GM08714 (cell line): ENCODE data around the gene RAB11FIP3.
"Not testable (repeated sequence)": the region's sequence is repeated elsewhere in the genome, so short reads cannot be mapped to it uniquely, and the experiment has no call there.

Experiments
- H3K4me3 ChIP-seq: fragments of 200-500 bp; sonication (Bioruptor generic); 2 replicates; pipeline ENCODE4 v1.5.1; 2014; ENCODE audit warnings: mild to moderate bottlenecking, low read length, inconsistent platforms
- ZNF274 ChIP-seq: IDR thresholded peaks from 2 replicates; pipeline ENCODE4 v1.6.1; 2012; ENCODE audit warnings: mild to moderate bottlenecking, low read depth, low read length

Gene RAB11FIP3

DNA sequence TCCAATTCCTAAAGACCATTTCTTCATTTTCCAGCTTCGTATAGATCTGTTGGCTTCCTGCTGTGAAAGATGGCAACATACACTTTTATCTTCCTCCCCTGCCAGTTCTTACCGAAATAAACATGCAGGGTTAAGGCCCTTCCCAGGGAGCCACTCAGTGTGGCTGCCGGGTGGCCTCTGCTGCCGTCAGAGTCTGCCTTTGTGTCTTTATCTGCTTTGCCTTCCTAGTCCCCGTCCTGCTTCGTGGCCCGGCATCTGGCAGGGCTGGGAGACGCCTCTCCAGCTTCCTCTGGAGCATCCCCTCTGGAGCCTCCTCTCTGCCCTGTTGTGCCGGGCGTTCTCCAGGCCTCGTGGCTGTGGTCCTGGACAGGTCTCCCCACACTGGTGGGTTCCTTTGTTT, 71.8 kb downstream of the RAB11FIP3 start:
- H3K4me3 ChIP-seq = no peak overlapping the region
- TF ChIP-seq ZNF274 = no peak

DNA sequence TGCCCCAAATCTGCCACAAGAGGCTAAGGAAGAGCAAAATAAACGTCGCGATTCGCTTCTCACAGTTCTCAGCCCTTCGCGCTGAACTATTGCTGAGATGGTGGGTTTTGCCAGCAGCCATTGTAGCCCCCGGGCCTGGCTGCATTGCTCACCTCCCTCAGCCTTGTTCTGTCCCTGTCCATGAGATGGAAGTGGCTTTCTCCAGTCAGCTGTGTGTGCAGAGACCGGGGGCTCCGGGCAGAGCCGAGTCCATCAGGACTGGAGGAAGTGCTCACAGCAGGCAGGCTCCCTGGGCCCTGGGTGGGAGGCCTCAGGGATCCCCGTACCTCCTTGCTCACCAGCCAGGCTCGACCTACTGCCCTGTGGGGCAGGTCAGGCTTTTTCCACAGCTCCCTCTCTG, 74.5 kb downstream of the RAB11FIP3 start:
- no peak for TF ChIP-seq ZNF274
- H3K4me3 ChIP-seq = no peak overlapping the region

DNA sequence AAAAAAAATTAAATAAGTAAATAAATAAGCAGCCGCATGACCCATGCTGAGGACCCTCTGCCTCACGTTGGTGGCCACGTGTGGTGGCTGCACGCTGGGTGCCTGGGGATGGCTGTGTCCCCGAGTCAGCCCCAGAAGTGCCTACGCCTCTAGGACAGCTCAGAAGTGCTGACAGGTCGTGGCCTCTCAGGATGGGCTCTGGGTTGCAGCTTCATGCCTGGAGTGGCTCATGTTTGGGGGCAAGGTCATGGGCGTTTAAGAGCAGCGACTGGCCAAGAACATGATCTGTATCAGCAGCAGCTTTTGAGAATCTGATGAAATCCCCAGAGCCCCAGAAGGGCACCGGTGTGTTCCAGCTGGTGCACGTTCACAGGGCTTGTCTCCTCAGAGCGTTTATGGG, 75.3 kb downstream of the RAB11FIP3 start:
- H3K4me3 ChIP-seq = no peak overlapping the region
- no peak for TF ChIP-seq ZNF274

DNA sequence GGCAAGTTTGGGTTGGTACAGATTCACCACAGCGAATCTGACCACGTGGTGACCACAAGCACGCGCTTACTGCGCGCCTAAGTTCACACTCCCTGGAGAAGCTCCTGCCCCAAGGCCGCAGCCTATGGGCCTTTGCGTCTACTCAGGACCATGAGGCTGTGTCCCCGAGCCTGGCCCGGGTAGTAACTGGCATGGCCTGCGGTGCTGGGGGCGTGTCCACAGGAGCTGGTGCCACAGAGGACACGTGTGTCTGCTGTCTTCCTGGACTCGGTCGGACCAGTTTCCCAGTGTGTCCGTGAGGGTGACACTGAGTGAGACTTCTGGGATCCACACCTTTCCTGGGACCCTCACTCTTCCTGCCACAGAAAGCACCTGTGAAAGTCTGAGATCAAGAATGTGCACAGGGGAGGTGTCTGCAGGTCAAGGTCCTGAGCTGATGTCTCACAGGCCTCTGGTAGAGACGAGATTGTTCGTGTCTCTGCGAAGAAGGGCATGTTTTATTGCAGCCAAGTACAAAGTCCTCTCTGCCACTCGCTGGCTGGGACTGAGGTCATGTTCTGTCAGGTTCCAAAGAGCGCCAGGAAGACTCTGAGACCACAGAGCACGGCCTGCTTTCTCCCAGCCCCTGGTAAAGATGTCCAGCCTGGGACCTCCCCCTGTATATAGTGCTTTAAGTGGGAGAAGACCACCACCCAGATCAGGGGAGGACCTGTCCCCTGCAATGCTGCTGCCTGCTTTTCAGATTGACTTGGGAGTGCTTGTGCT, 76.9 kb downstream of the RAB11FIP3 start:
- TF ChIP-seq ZNF274 = no peak
- H3K4me3 ChIP-seq = no peak overlapping the region

DNA sequence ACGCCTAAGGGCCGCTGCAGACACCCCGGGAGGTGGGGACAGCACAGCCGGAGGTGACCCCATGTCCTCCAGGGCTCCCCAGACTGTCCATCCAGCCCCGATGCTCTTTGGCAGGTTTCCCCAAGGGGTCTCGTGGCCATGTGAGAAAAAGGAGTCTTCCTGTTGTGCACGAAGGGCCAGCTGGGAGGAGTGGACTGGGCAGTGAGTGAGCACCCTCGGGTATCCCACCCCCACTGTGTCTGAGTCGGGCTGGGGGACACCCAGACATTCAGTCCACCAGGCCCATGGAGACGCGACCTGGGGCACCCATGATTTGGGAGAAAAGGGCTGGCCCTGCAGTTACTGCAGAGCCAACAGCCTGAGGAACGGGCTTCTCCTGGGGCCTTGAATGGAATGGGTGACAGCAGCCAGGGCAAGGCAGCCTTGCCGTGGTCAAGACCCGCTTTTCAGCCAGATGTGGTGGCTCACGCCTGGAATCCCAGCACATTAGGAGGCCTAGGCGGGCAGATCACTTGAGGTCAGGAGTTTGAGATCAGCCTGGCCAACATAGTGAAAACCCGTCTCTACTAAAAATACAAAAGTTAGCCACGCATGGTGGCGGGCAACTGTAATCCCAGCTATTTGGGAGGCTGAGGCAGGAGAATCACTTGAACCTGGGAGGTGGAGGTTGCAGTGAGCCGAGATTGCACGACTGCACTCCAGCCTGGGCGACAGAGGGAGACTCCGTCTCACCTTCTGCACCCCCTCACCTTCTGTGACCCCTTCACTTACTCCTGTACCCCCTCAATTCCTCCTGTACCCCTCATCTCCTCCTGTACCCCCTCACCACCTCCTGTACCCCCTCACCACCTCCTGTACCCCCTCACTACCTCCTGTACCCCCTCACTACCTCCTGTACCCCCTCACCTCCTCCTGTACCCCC, 78.0 kb downstream of the RAB11FIP3 start:
- TF ChIP-seq ZNF274 = no peak
- no peak overlapping the region for H3K4me3 ChIP-seq

DNA sequence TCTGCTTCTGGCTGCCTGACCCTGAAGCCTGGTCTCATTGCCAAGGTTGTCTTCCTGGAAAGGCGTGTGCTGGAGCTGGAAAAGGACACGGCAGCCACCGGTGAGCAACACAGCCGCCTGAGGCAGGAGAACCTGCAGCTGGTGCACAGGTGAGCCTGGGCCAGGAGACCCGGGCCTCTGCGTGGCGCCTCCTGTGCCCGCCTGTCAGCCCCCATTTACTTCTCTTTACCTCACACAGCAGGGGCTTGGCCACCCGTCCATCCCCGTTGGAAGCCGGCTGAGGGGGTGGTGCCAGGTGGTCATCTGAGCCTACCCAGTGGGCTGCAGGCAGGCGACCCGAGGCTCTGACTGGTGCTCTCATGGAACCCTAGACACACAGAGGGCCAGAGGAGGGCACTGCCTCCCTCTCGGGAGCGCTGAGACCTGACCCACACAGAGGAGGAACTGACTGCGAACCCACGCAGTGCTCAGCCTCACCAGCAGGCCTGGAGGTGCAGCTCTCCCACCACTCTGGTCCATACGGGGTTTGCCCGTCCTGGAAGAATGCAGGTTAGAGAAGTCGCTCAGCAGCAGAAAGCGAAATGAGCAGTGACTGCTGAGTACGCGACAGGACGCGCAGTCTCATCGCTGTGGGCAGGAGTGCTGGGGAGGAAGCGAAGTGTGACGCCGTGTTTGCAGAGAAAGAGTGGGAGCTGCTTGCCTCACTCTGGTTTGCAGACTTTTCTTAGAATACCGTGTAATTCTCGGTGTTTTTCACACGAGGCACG, 80.2 kb downstream of the RAB11FIP3 start:
- TF ChIP-seq ZNF274 = no peak
- no peak overlapping the region for H3K4me3 ChIP-seq

DNA sequence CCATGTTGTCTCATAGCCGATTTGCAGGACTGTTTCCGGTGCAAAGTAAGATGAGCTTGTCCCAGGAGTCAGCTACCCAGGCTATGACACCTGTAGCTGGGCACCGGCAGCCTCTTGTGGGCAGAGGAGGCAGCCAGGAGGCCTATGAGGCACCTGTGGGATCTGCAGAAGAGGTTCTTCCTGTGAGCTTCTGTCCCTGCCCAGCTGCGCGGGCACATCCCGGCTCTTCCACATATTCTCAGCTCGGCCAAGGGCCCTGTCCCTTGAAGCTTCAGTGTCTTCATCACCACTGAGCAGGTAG, 80.7 kb downstream of the RAB11FIP3 start:
- no peak for TF ChIP-seq ZNF274

DNA sequence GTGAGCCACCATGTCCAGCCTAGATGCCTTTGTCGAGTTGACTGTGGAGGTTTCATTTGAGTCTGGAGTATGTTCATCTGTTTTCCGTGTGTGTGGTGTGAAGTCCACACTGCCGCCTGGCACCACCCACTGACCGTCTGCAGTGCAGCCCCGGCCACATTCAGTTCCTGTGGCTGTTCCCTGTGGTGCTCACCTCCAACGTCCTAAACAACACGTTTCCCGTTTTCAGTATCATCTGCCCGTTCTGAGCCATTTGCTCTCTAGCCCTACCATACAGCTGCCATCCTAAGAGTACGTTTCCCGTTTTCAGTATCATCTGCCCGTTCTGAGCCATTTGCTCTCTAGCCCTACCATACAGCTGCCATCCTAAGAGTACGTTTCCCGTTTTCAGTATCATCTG, 82.1 kb downstream of the RAB11FIP3 start:
- not testable (repeated sequence) for H3K4me3 ChIP-seq

More for the DNA sequence above, 80.7 kb downstream of the RAB11FIP3 start:
- H3K4me3 ChIP-seq = no peak overlapping the region

DNA sequence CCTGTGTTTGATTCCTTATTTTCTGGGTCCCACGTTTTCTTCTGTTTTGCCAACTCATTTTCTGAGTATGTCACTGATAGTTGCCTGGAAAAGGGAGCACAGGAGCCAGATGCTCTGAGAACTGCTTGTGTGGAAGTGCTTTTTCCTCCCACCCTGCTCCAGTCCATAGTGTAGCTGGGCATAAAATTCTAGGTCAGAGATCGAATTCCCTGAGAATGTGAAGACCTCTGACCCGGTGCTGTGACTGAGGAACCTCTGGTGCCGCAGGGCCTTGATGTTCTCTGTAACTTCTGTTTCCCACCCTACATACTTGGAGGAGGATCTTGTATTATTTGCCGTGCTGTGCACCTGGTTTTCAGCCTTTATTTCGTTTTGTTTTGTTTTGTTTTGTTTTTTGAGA, 82.5 kb downstream of the RAB11FIP3 start:
- no peak for TF ChIP-seq ZNF274
- no peak overlapping the region for H3K4me3 ChIP-seq

DNA sequence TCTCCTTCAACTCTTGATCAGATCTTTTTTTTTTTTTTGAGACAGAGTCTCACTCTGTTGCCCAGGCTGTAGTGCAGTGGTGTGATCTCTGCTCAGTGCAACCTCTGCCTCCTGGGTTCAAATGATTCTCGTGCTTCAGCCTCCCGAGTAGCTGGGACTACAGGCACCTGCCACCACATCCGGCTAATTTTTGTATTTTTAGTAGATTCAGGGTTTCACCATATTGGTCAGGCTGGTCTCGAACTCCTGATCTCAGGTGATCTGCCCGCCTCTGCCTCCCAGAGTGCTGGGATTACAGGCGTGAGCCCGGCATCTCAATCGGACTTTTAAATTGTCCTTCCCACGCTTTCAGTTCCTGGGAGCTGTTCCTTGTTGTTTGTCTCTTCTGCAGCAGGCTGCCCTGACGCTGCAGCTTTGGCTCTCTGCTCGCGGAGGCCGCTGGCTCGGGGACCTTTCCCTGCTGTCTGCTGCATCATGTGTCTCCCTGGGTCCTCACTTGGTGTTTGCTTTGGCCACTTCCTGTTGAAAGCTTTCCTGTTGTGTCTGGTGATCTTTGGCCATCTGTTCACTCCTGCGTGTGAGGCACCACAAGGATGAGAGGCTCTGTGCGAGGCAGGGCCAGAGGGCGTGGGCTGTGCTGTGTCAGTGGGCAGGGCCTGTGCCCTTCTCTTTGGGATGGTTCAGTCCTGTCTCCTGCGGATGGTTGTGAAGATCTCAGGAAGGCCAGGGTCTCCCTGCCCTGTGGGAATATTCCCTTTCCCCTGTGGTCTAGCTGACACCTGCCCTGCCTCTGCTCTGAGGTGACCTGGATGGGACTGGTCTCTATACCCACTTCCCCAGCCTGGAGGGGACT, 83.7 kb downstream of the RAB11FIP3 start:
- no peak overlapping the region for H3K4me3 ChIP-seq
- no peak for TF ChIP-seq ZNF274

DNA sequence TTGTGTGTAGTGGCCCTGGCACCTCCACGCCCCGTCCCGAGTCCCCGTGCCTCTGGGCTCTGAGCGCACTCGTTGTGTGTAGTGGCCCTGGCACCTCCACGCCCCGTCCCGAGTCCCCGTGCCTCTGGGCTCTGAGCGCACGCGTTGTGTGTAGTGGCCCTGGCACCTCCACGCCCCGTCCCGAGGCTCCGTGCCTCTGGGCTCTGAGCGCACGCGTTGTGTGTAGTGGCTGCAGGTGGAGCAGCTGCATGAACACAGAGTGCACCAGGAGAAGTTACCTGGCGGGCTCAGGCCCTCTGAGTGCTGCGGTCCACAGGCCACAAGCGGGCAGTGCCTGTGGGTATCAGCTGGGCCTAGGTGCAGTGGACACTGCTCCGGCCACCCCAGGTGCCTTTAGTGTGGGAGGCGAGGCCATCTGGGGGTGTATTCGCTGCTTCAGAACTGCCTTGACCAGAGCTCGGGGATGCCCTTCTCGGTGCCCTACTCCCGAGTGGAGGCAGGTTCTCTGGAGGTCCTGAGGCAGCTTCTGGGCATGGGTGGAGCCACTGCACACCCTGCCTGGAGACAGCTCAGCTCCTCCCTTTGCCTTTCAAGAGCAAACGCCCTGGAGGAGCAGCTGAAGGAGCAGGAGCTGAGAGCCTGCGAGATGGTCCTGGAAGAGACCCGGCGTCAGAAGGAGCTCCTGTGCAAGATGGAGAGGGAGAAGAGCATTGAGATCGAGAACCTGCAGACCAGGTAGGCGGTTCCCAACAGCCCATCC, 84.8 kb downstream of the RAB11FIP3 start:
- no peak for TF ChIP-seq ZNF274
- H3K4me3 ChIP-seq = no peak overlapping the region

DNA sequence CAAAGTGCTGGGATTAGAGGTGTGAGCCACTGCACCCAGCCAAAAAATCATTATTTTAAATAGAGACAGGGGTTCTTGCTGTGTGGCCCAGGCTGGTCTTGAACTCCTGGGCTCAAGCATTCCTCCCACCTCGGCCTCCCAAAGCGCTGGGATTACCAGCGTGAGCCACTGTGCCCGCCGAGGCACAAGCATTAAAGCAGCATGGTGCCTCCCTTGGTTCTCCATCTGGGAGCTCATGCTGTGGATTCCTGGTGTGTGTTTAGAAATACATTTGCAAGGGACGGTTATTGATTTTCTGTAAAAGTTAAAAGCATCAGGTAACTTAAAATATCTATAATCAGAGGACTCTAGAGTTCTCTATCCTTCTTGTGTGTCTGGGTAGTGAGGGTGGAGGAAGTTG, 87.4 kb downstream of the RAB11FIP3 start:
- TF ChIP-seq ZNF274 = no peak
- H3K4me3 ChIP-seq = no peak overlapping the region

DNA sequence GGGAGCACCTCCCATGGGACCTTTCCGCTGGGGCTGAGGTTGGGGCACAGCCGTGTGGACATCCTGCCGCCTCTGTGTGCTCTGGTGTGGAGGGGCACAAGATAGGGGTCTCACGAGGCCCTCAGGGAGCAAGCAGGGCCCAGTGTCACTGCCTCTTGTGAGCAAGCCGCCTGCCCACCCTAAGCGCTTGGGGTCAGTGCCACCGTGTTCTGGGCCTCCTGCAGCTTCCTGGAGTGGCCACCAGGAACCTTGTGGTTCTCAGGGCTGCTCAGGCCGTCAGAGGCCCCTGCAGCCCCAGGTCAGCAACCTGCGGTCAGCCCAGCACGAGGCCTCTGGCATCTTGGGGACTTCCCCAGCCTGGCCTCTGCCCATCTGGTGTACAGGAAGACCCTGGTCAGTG, 88.5 kb downstream of the RAB11FIP3 start:
- TF ChIP-seq ZNF274 = no peak
- no peak overlapping the region for H3K4me3 ChIP-seq
